K562 (cell line): Measurements from ENCODE around the gene MAP7D1. TPM values are rescaled to one million over a fixed set of nuclear protein-coding genes. Genes with fewer than 3 reads are reported as not detected.

ENCODE experiments used
- ATAC-seq: fragments of 200-7000 bp; cut with Tn5 transposase; 3 replicates; pipeline ENCODE4 v1.9.1; 2020; ENCODE audit warnings: moderate library complexity
- BruUV-seq: library from RNA; stranded (reverse); fragments of 400-500 nt; replicated peaks from 2 replicates; lab custom pipeline; 2021; lab: Mats Ljungman, UMichigan
- CTCF ChIA-PET: fragments of 300-600 bp; formaldehyde crosslinking; extraction: SDS; loops from one replicate; lab custom pipeline; 2021; ENCODE audit warnings: low intra/inter-chr PET ratio; lab: Yijun Ruan, JAX
- POLR2A ChIA-PET: fragments of 300-600, 350-650 bp; sonication (Branson Sonifier 250); formaldehyde crosslinking; extraction: SDS; loops from one replicate; lab custom pipeline; 2021; ENCODE audit warnings: antibody characterized with exemption, inconsistent platforms; lab: Yijun Ruan, JAX
- DNase-seq, 4 experiments: peaks; one replicate each; pipeline versions ENCODE4 v3.0.0 to v3.0.0-alpha.2; 2011 to 2018; ENCODE audit warnings: low spot score in 3 of 4, mixed read lengths in 3 of 4; ENCODE audit errors: extremely low read depth in 1 of 4
- FAIRE-seq: peaks from 2 replicates; lab custom pipeline; 2011; peaks lifted over from hg19 to GRCh38; lab: Jason Lieb, UNC
- H2AFZ ChIP-seq: 2 replicates; pipeline ENCODE4 v1.6.0; 2011; ENCODE audit warnings: low read depth, low read length, control low read depth, inconsistent platforms
- H3K27ac ChIP-seq: fragments of 200-600 bp; 3 replicates; pipeline ENCODE4 v1.8.0; 2011; ENCODE audit warnings: low read depth, mild to moderate bottlenecking, control low read depth, inconsistent platforms, low read length, moderate library complexity, mixed read lengths; ENCODE audit errors: extremely low read depth
- H3K27me3 ChIP-seq, 2 experiments: fragments of 300-600 bp in 1 of 2; 2 replicates in 1 of 2; 3 replicates in 1 of 2; pipeline versions ENCODE4 v1.6.0 to v1.8.0; 2011; ENCODE audit warnings: inconsistent platforms in 2 of 2, low read length in 2 of 2, mild to moderate bottlenecking in 1 of 2, mixed read lengths in 1 of 2, moderate library complexity in 1 of 2; ENCODE audit not compliant: control insufficient read depth in 2 of 2, insufficient read depth in 2 of 2
- H3K36me3 ChIP-seq: fragments of 300-600 bp; 3 replicates; pipeline ENCODE4 v1.8.0; 2011; ENCODE audit warnings: mild to moderate bottlenecking, low read length, inconsistent platforms; ENCODE audit not compliant: control insufficient read depth, insufficient read depth
- H3K4me1 ChIP-seq, 2 experiments: fragments of 200-600 bp in 1 of 2; replicated peaks in 1 of 2; 2 replicates in 1 of 2; 3 replicates in 1 of 2; pipeline versions ENCODE4 v1.5.1 to v1.8.0; 2011; ENCODE audit warnings: inconsistent platforms in 2 of 2, low read length in 2 of 2, mild to moderate bottlenecking in 1 of 2, mixed read lengths in 1 of 2, moderate library complexity in 1 of 2; ENCODE audit not compliant: control insufficient read depth in 2 of 2, insufficient read depth in 2 of 2
- H3K4me2 ChIP-seq: 2 replicates; pipeline ENCODE4 v1.6.1; 2011; ENCODE audit warnings: low read length, control low read depth, inconsistent platforms, mixed read lengths; ENCODE audit not compliant: insufficient read depth
- H3K4me3 ChIP-seq: fragments of 200-600 bp; sonication (generic), shearing (Covaris generic); 2 replicates; pipeline ENCODE4 v1.5.1; 2016; ENCODE audit warnings: control low read depth, inconsistent platforms
- H3K79me2 ChIP-seq: fragments of 200-600 bp; 3 replicates; pipeline ENCODE4 v1.8.0; 2011; ENCODE audit warnings: low read length, inconsistent platforms; ENCODE audit not compliant: control insufficient read depth, insufficient read depth
- H3K9ac ChIP-seq, 2 experiments: 2 replicates each; pipeline versions ENCODE4 v1.6.0 to v1.6.1; 2011; ENCODE audit warnings: low read depth in 2 of 2, low read length in 2 of 2, control low read depth in 1 of 2, inconsistent platforms in 1 of 2, mild to moderate bottlenecking in 1 of 2, mixed read lengths in 1 of 2; ENCODE audit not compliant: insufficient read depth in 1 of 2
- H3K9me1 ChIP-seq: one replicate; pipeline ENCODE4 v1.6.0; 2011; ENCODE audit warnings: inconsistent platforms, mild to moderate bottlenecking, low read length, moderate library complexity; ENCODE audit not compliant: control insufficient read depth, insufficient read depth
- H3K9me3 ChIP-seq: replicated peaks from 2 replicates; pipeline ENCODE4 v1.5.1; 2011; ENCODE audit warnings: low read depth, low read length, inconsistent platforms; ENCODE audit not compliant: control insufficient read depth, insufficient read depth
- H4K20me1 ChIP-seq: replicated peaks from 2 replicates; pipeline ENCODE4 v1.6.1; 2011; ENCODE audit warnings: low read length, inconsistent platforms, mixed read lengths; ENCODE audit not compliant: control insufficient read depth, insufficient read depth
- CBX3 ChIP-seq, 2 experiments: IDR thresholded peaks; 1 replicate in 1 of 2; 2 replicates in 1 of 2; pipeline ENCODE4 v1.6.1; 2012; ENCODE audit warnings: inconsistent platforms in 2 of 2, low read length in 2 of 2, borderline replicate concordance in 1 of 2, control low read depth in 1 of 2
- CLOCK ChIP-seq: fragments of 250-450 bp; sonication (Bioruptor Pico); IDR thresholded peaks from 2 replicates; pipeline ENCODE4 v1.4.0; 2020; ENCODE audit warnings: mild to moderate bottlenecking, moderate library complexity, borderline replicate concordance
- CREB1 ChIP-seq, 2 experiments: sonication (generic) in 1 of 2; formaldehyde crosslinking in 1 of 2; IDR thresholded peaks; 2 replicates each; pipeline versions ENCODE4 v1.6.1 to v1.8.0; 2012 to 2022; ENCODE audit warnings: inconsistent platforms in 1 of 2, mild to moderate bottlenecking in 1 of 2, missing genetic modification reagents in 1 of 2, moderate library complexity in 1 of 2
- MIER1 ChIP-seq: fragments of 450-650 bp; IDR thresholded peaks from 2 replicates; pipeline ENCODE4 v1.6.1; 2016; ENCODE audit warnings: antibody characterized with exemption, mild to moderate bottlenecking, low read depth
- MNT ChIP-seq, 2 experiments: fragments of 450-650 bp; conservative IDR thresholded peaks; 2 replicates each; pipeline ENCODE4 v1.6.1; 2017; ENCODE audit warnings: mild to moderate bottlenecking in 2 of 2, moderate library complexity in 2 of 2
- PKNOX1 ChIP-seq: fragments of 450-650 bp; IDR thresholded peaks from 2 replicates; pipeline ENCODE4 v1.6.1; 2016
- ZFP30 ChIP-seq: fragments of 250-450 bp; sonication (Bioruptor Pico); IDR thresholded peaks from 2 replicates; pipeline ENCODE4 v1.8.0; 2022; ENCODE audit warnings: moderate library complexity, mild to moderate bottlenecking, inconsistent platforms, borderline replicate concordance
- ZKSCAN8 ChIP-seq: fragments of 200-800 bp; sonication (Bioruptor generic); IDR thresholded peaks from 2 replicates; pipeline ENCODE4 v1.6.1; 2016; ENCODE audit warnings: missing genetic modification characterization, missing compliant biosample characterization
- ZNF224 ChIP-seq: sonication (generic); formaldehyde crosslinking; IDR thresholded peaks from 2 replicates; pipeline ENCODE4 v1.8.0; 2022; ENCODE audit warnings: mild to moderate bottlenecking, missing genetic modification reagents
- ZNF778 ChIP-seq: fragments of 450-650 bp; formaldehyde crosslinking; IDR thresholded peaks from 2 replicates; pipeline ENCODE4 v1.4.0; 2020; ENCODE audit warnings: mild to moderate bottlenecking, moderate library complexity
- WGBS: fragments of 100-300 bp; shearing (Covaris generic); methylation state at CpG from one replicate; pipeline ENCODE4 v1.1.6; 2016; ENCODE audit warnings: low coverage, mixed read lengths; ENCODE audit not compliant: insufficient coverage; ENCODE audit errors: missing lambda C conversion rate; 5-methylcytosine and 5-hydroxymethylcytosine counted together
- in situ Hi-C: fragments of 300-500 bp; cut with MboI; formaldehyde crosslinking; loops from 4 replicates; pipeline ENCODE4 v1.15.0; 2018; ENCODE audit warnings: inconsistent platforms, mixed read lengths
- intact Hi-C: fragments of 100-400 bp; cut with micrococcal nuclease; formaldehyde crosslinking; loops from 2 replicates; pipeline ENCODE4 v1.14.2; 2022
- polyA plus RNA-seq, 8 experiments: library from polyadenylated mRNA; depleted of rRNA in 4 of 8; stranded (reverse) in 5 of 8; unstranded in 3 of 8; fragments of >200 nt; fragmentation: Nextera tagmentation in 2 of 8; fragmentation: Illumina TruSeq in 1 of 8; extraction: Ambion mirVana in 2 of 8; extraction: Trizol in 1 of 8; gene quantifications; 2 replicates each; pipeline versions ENCODE4 v1.2.1 to v1.2.3, GENCODE V29; 2011 to 2014; ENCODE audit warnings: inconsistent platforms in 1 of 8, missing spikeins in 1 of 8
- total RNA-seq, 7 experiments: library from RNA; depleted of rRNA in 6 of 7; stranded (reverse); fragments of >200 nt in 6 of 7; fragmentation: Illumina TruSeq in 2 of 7; extraction: Trizol in 2 of 7; gene quantifications; 2 replicates each; pipeline versions ENCODE4 v1.2.1 to v1.2.3, GENCODE V29; 2011 to 2021; ENCODE audit warnings: low replicate concordance in 1 of 7

The MAP7D1 gene
- total and polyA plus RNA-seq, 9 of the 15 experiments (the other 6 are each of a cell fraction or from before 2014, with no cell fraction given): 3.6 to 108 (median 34.5) TPM

GRCh38 chr1:36137226-36137625, 18.7 kb upstream of the MAP7D1 start:
- intact Hi-C loops (no loop called here), in situ Hi-C loops (no loop called here)
- WGBS: 80% methylated on average over 5 of the region's 5 CpGs
- no peak overlapping the region for H3K4me3 ChIP-seq
- ChIA-PET POLR2A (no interaction called here), CTCF (interaction anchor here (0.6 to 5.8 kb wide), 2 partner anchors 37 to 62 kb away, joined by 3 to 116 read pairs; no protein-coding TSS in a partner anchor)
- H3K27ac ChIP-seq: no peak overlapping the region
- BruUV-seq: no TSS peak
- H3K9ac ChIP-seq: no peak overlapping the region
- ATAC-seq (no peak), DNase-seq (no peak), FAIRE-seq (no peak)
- H2AFZ ChIP-seq: no peak overlapping the region
- H3K36me3 ChIP-seq: peaks cover 52% of the 10 kb centered on the region
- H3K27me3 ChIP-seq: no peaks in the 10 kb centered on the region
- H4K20me1 ChIP-seq: peaks cover 11% of the 10 kb centered on the region; the same call in 1 of the 2 replicates
- H3K4me2 ChIP-seq: no peak overlapping the region
- peaks cover 4% of the 10 kb centered on the region for H3K9me1 ChIP-seq
- TF ChIP-seq ZNF778 (CRISPR knock-in tag): no peak
- TF ChIP-seq PKNOX1: peak; percentile 35; the same call in 1 of the 2 replicates
- no peak for TF ChIP-seq ZNF224
- TF ChIP-seq CREB1 (IDR thresholded peaks at IDR 0.05): no peak
- TF ChIP-seq CREB1 (CRISPR knock-in tag; IDR thresholded peaks at IDR 0.05): no peak
- H3K9me3 ChIP-seq: no peaks in the 10 kb centered on the region
- H3K4me1 ChIP-seq: peaks cover 5 to 6% of the 10 kb centered on the region in 2 experiments; a peak in 3 of 5 replicates
- H3K79me2 ChIP-seq: peaks cover 14% of the 10 kb centered on the region

GRCh38 chr1:36137776-36138175, 18.2 kb upstream of the MAP7D1 start:
- 92% methylated on average over 3 of the region's 3 CpGs for WGBS
- Histone ChIP-seq H3K27ac (no peak overlapping the region), H3K9me3 (no peaks in the 10 kb centered on the region), H3K27me3 (no peaks in the 10 kb centered on the region), H3K4me2 (no peak overlapping the region), H3K79me2 (peaks cover 18% of the 10 kb centered on the region), H3K36me3 (peaks cover 55% of the 10 kb centered on the region), H2AFZ (no peak overlapping the region), H4K20me1 (peaks cover 11% of the 10 kb centered on the region; the same call in 1 of the 2 replicates), H3K9me1 (peaks cover 4% of the 10 kb centered on the region), H3K4me1 (peaks cover 5 to 6% of the 10 kb centered on the region in 2 experiments; a peak in 3 of 5 replicates), H3K4me3 (no peak overlapping the region), H3K9ac (no peak overlapping the region)
- FAIRE-seq (no peak), DNase-seq (no peak), ATAC-seq (no peak)
- BruUV-seq: no TSS peak
- intact Hi-C loops (no loop called here), in situ Hi-C loops (no loop called here)
- CTCF ChIA-PET: interaction anchor here (0.6 to 5.8 kb wide), 2 partner anchors 38 to 118 kb away, joined by 3 to 116 read pairs; no protein-coding TSS in a partner anchor
- POLR2A ChIA-PET: no interaction called here
- TF ChIP-seq ZFP30 (CRISPR knock-in tag) (no peak), ZKSCAN8 (CRISPR knock-in tag) (no peak), CBX3 (IDR thresholded peaks at IDR 0.05; ENCODE audit: borderline replicate concordance in 1 of 2, low read length in 2 of 2) (no peak), MIER1 (no peak), MNT (conservative IDR thresholded peaks at IDR 0.05) (no peak), CLOCK (CRISPR knock-in tag) (no peak)
